ENCODE results near the gene ANKRD33.

GRCh38 chr12:51846911-51847642 lies 40.8 kb upstream of the ANKRD33 start:
- TF ChIP-seq CTCF (IDR thresholded peaks at IDR 0.05): no peak
- peak; percentile 22 to 35 for TF ChIP-seq POLR2A (IDR thresholded peaks at IDR 0.05)
